Ishikawa (cell line): ENCODE results near the gene CEP295NL.

Experiments used
- CEBPB ChIP-seq: IDR thresholded peaks from 2 replicates; pipeline ENCODE4 v1.6.1; 2012
- CREB1 ChIP-seq: IDR thresholded peaks from 2 replicates; pipeline ENCODE4 v1.6.1; 2012; ENCODE audit warnings: low read depth
- EGR1 ChIP-seq: IDR thresholded peaks from 2 replicates; pipeline ENCODE4 v1.6.1; 2012
- EP300 ChIP-seq: IDR thresholded peaks from 2 replicates; pipeline ENCODE4 v1.6.1; 2012; ENCODE audit warnings: borderline replicate concordance
- FOXM1 ChIP-seq: IDR thresholded peaks from 2 replicates; pipeline ENCODE4 v1.6.1; 2012; ENCODE audit warnings: low read depth, borderline replicate concordance
- NFIC ChIP-seq: IDR thresholded peaks from 2 replicates; pipeline ENCODE4 v1.6.1; 2012
- RAD21 ChIP-seq: IDR thresholded peaks from 2 replicates; pipeline ENCODE4 v1.6.1; 2012; ENCODE audit warnings: low read depth
- REST ChIP-seq: IDR thresholded peaks from 2 replicates; pipeline ENCODE4 v1.6.1; 2012; ENCODE audit warnings: low read depth, mild to moderate bottlenecking
- TAF1 ChIP-seq: IDR thresholded peaks from 2 replicates; pipeline ENCODE4 v1.6.1; 2012; ENCODE audit warnings: low read depth, mild to moderate bottlenecking
- TCF12 ChIP-seq: IDR thresholded peaks from 2 replicates; pipeline ENCODE4 v1.6.1; 2012; ENCODE audit warnings: low read depth
- TEAD4 ChIP-seq: IDR thresholded peaks from 2 replicates; pipeline ENCODE4 v1.6.1; 2012
- USF1 ChIP-seq: IDR thresholded peaks from 2 replicates; pipeline ENCODE4 v1.6.1; 2012
- YY1 ChIP-seq: IDR thresholded peaks from 2 replicates; pipeline ENCODE4 v1.6.1; 2012; ENCODE audit warnings: low read depth
- ZBTB7A ChIP-seq: IDR thresholded peaks from 2 replicates; pipeline ENCODE4 v1.6.1; 2012; ENCODE audit warnings: low read depth
- TF ChIP-seq, protein P1 (sequence below): IDR thresholded peaks from 2 replicates; pipeline ENCODE4 v1.6.1; 2012

The CEP295NL gene

DNA sequence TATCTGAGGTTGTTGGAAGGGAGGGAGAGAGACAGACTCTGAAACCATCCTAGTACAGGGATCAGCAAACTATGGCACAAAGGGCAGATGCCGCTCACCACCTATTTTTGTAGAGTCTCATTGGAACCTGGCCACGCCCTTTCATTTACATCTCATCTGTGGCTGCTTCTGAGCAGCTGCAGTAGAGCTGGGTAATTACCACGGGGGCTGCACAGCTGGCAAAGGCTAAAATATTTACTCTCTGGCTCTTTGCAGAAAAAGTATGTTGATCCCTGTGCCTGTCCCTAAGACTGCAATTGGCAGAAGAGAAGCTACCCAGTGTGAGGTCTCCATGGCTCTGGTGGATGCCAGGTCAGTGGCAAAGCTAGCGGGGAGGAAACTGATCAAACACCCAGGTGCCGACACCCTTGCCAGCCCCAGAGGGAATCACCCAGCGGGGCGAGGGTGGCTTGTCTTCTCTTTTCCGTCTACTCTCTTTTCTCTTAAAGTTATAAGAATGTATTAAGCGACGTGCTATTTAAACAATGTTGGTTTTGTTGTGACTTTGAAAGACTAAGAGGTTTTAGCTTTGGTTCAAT is 14.0 kb downstream of the CEP295NL start:
- TF ChIP-seq TAF1 (no peak), FOXM1 (no peak), REST (no peak), NFIC (no peak), TEAD4 (no peak), EP300 (no peak), CREB1 (no peak), RAD21 (no peak), ZBTB7A (no peak), USF1 (no peak), YY1 (no peak), TCF12 (no peak)
- TF ChIP-seq, protein P1, sequence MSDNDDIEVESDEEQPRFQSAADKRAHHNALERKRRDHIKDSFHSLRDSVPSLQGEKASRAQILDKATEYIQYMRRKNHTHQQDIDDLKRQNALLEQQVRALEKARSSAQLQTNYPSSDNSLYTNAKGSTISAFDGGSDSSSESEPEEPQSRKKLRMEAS: no peak

DNA sequence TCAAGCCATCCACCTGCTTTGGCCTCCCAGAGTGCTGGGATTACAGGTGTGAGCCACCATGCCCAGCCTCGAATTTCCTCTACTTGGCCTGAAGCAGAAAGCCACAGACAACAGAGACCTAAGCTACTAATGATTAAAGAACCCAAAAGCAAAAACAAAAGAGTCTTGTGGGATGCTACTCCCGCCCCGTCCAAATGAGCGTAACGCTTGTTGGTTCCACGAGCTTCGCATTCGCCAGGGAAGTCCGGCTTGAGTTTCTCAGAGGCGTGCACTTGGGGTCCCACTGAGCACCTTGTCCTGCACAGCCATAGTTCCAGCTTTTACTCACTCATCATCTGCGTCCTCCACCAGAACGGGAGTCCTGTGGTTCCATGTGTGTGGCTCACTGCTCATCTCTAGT is 16.0 kb downstream of the CEP295NL start:
- TF ChIP-seq, protein P1: no peak
- no peak for TF ChIP-seq REST
- no peak for TF ChIP-seq TAF1
- no peak for TF ChIP-seq YY1
- TF ChIP-seq ZBTB7A: no peak
- no peak for TF ChIP-seq USF1
- TF ChIP-seq EP300: no peak
- TF ChIP-seq EGR1: no peak
- TF ChIP-seq FOXM1: no peak
- TF ChIP-seq CREB1: no peak
- no peak for TF ChIP-seq TEAD4
- TF ChIP-seq RAD21: no peak
- TF ChIP-seq NFIC: no peak

DNA sequence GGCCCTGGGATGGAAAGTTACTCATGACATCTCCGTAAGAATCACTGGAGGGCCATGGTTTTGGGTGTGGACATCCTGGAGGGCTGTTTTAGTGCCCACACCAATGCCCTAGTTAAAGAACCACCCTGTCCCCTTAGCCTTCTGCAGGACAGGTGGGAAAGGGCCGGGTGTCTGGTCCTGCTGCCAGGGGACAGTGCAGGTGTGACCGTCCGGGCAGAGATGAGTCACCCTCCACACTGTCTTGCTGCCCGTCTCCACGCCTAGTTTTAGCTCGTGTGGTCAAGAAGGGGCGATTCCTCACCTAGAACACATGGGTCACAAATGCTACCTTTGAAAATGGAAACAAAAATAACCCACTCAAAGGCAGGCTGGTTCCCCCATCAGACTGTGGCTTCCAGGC is 17.0 kb downstream of the CEP295NL start:
- TF ChIP-seq, protein P1: 0 out of 2 replicates have a peak, but pooled peaks have one; percentile 16
- TF ChIP-seq TCF12 (no peak), YY1 (no peak), TAF1 (no peak), EGR1 (no peak), NFIC (no peak), TEAD4 (no peak)

GRCh38 chr17:78884876-78885667 is 17.9 kb downstream of the CEP295NL start:
- TF ChIP-seq YY1: no peak
- TF ChIP-seq EP300: no peak
- TF ChIP-seq TEAD4: no peak
- no peak for TF ChIP-seq FOXM1
- no peak for TF ChIP-seq CEBPB
- TF ChIP-seq CREB1: no peak
- TF ChIP-seq TAF1: no peak
- TF ChIP-seq TCF12: no peak
- TF ChIP-seq EGR1: no peak
- no peak for TF ChIP-seq RAD21
- TF ChIP-seq, protein P1: no peak

GRCh38 chr17:78884148-78884825 is 18.7 kb downstream of the CEP295NL start:
- TF ChIP-seq USF1: peak; percentile 69
- TF ChIP-seq YY1: no peak
